ENCODE results near the gene ITFG1. TPM values are rescaled to one million over a fixed set of nuclear protein-coding genes. Genes with fewer than 3 reads are reported as not detected.

ITFG1 gene
- total RNA-seq, 2 experiments from 2014 or later, result 18.0 to 18.5 TPM

DNA sequence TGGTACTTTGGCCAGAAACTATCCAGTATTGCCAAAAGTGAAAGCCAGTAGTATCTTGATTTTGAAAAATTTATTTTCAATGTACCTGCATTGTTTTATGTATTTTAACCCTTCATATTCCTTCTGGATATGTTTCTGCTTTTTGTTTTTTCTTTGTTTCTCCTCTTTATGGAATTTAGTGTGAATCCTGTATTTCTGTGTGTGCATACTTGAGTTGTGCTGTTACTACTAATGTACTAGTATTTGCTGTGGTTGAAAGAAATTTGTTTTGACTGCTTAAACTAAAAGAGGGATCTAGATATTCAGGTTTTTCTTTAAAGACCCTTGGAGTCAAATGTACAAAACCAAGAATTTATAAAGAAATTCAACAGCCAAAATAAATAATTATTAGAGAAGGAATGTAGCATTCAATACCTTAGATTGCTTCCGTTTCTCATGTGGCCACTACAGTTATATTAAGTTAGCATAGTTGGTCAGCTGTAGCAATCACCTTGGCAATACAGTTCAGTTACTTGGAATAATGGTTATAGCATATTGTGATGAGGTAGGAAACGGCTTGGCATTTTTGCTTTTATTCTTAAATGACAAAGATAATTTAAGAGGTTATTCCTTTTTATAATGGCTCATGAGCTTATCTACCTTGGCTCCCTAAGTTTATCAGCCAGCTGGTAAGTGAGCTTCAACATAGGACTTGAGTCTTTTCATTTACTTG, 5.2 kb upstream of the ITFG1 start:
- Mint-ChIP-seq H3K4me1 (ENCODE audit: low read depth) (peaks cover 78% of the 10 kb centered on the region), H3K9me3 (no peaks in the 10 kb centered on the region), H3K27ac (no peak overlapping the region), H3K4me3 (no peak overlapping the region), H3K36me3 (ENCODE audit: low read depth) (peaks cover 42% of the 10 kb centered on the region), H3K27me3 (no peaks in the 10 kb centered on the region)
- Histone ChIP-seq H3K4me3 (ENCODE audit: low read length) (no peak overlapping the region), H3K27me3 (ENCODE audit: control insufficient read depth in 1 of 2, insufficient read depth in 2 of 2, low read length in 2 of 2) (no peaks in the 10 kb centered on the region), H3K4me1 (ENCODE audit: insufficient read depth, low read length) (peaks cover 12% of the 10 kb centered on the region), H3K27ac (ENCODE audit: low read depth in 1 of 2, low read length in 2 of 2) (no peak overlapping the region), H3K36me3 (ENCODE audit: insufficient read depth, low read length) (peaks cover 9% of the 10 kb centered on the region), H3K9me3 (ENCODE audit: control insufficient read depth in 1 of 2, insufficient read depth in 1 of 2, low read length in 2 of 2) (no peaks in the 10 kb centered on the region)
- ChIA-PET CTCF (interaction anchor here (0.8 kb wide), 1 partner anchor 692 kb away, joined by 3 read pairs; no protein-coding TSS in a partner anchor), POLR2A (no interaction called here)
- TF ChIP-seq, protein P1, sequence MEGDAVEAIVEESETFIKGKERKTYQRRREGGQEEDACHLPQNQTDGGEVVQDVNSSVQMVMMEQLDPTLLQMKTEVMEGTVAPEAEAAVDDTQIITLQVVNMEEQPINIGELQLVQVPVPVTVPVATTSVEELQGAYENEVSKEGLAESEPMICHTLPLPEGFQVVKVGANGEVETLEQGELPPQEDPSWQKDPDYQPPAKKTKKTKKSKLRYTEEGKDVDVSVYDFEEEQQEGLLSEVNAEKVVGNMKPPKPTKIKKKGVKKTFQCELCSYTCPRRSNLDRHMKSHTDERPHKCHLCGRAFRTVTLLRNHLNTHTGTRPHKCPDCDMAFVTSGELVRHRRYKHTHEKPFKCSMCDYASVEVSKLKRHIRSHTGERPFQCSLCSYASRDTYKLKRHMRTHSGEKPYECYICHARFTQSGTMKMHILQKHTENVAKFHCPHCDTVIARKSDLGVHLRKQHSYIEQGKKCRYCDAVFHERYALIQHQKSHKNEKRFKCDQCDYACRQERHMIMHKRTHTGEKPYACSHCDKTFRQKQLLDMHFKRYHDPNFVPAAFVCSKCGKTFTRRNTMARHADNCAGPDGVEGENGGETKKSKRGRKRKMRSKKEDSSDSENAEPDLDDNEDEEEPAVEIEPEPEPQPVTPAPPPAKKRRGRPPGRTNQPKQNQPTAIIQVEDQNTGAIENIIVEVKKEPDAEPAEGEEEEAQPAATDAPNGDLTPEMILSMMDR (IDR thresholded peaks at IDR 0.05), result no peak
- intact Hi-C loops (cut with DNase I, micrococcal nuclease), result loop anchor here in 1 of 2 experiments (10.0 kb wide), 3 partner anchors 779 to 1139 kb away; partner anchors contain the start of genes ABCC11, LONP2 and SIAH1
- no peak for ATAC-seq (ENCODE audit: poor library complexity)
- DNase-seq, result no peak

DNA sequence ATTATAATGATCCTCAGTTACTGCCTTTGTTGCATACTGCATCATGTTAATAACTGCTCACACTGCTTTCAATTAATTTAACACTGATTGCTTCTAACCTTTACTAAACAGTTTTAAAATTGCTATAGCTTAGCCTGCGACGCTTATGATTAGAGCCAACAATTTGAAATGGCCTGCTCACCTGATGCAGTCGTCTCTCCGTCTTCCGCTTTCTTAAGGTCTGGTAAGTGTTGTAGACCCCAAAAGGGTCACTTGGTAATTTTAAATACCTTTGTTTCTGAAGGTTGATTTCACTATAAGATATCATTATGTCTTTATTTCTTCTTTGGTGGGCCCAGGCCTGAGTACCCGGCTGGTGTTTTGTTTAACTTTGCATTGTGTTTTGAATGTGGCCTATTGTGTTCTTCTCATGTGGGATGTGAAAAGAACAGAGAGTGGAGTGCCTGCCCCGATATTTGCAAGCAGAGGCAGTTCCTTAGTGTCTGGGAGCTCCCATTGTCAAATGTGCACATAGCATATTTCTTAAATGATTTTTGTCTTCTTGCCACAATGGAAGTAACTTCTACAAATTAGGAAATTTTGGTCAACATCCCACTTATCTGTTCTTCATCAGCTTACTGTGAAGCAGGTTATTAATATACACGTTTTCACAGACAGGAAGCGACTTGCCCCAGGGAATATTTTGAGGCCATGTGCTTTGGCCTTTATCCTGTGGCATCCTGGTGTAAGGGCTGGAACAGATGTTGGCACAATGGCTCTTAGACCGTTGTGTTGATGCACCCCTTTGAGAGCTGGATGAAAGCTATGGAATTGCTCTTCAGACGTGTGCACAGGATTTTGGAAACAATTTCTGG, 3.1 kb upstream of the ITFG1 start:
- no peaks in the 10 kb centered on the region for H3K27me3 ChIP-seq (ENCODE audit: control insufficient read depth in 1 of 2, insufficient read depth in 2 of 2, low read length in 2 of 2)
- peaks cover 51% of the 10 kb centered on the region for H3K36me3 Mint-ChIP-seq (ENCODE audit: low read depth)
- H3K4me1 Mint-ChIP-seq (ENCODE audit: low read depth), result peaks cover 84% of the 10 kb centered on the region
- CTCF ChIA-PET, result interaction anchor here (0.9 kb wide), 1 partner anchor 13 kb away, joined by 3 read pairs; no protein-coding TSS in a partner anchor
- H3K27me3 Mint-ChIP-seq, result no peaks in the 10 kb centered on the region
- DNase-seq (no peak), ATAC-seq (ENCODE audit: poor library complexity) (no peak)
- H3K27ac Mint-ChIP-seq, result peak overlapping the region; percentile 4
- H3K4me1 ChIP-seq (ENCODE audit: insufficient read depth, low read length), result peaks cover 26% of the 10 kb centered on the region
- H3K9me3 Mint-ChIP-seq, result no peaks in the 10 kb centered on the region
- H3K4me3 ChIP-seq (ENCODE audit: low read length), result no peak overlapping the region
- TF ChIP-seq, protein P1 (IDR thresholded peaks at IDR 0.05), result no peak
- POLR2A ChIA-PET, result no interaction called here
- peak overlapping the region; percentile 69 for H3K4me3 Mint-ChIP-seq
- H3K27ac ChIP-seq (ENCODE audit: low read depth in 1 of 2, low read length in 2 of 2), result no peak overlapping the region
- H3K36me3 ChIP-seq (ENCODE audit: insufficient read depth, low read length), result peaks cover 9% of the 10 kb centered on the region
- intact Hi-C loops (cut with DNase I, micrococcal nuclease), result loop anchor here in 1 of 2 experiments (5.0 to 10.0 kb wide), 7 partner anchors 322 to 1141 kb away; partner anchors contain the start of genes ABCC11, LONP2, NETO2 and ORC6
- H3K9me3 ChIP-seq (ENCODE audit: control insufficient read depth in 1 of 2, insufficient read depth in 1 of 2, low read length in 2 of 2), result no peaks in the 10 kb centered on the region

DNA sequence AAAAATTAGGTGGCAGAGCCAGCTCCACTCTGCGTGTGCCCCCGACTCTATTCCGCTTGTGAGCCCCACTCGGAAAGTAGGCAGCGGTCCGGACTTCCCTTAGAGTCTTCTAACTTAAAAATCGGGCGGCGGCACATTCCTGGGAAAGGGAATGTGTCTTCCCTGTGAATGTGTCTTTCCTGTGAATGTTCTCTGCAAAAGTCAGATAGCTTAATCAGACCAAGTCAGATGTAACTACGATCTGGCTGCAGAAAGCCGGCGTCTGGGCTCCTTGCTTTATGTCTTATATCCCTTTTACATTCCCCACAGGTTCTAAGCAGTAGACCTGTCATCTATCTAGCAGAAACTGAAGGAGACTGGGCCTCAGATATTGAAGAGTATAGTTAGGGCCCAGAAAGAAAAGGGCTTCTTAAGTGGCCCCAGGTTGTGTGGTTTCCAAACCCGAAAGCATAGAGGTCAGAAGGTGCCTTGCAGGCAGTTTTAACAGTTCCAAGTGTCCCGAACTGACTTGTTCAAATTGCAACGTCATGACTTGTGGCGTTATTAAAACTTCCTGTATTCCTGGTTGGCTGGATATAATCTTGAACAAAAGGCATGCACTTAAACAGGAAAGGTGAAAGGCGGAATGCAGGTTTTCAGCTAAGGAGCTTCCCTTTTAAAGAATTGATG, 869 bp upstream of the ITFG1 start:
- no peaks in the 10 kb centered on the region for H3K9me3 ChIP-seq (ENCODE audit: control insufficient read depth in 1 of 2, insufficient read depth in 1 of 2, low read length in 2 of 2)
- Mint-ChIP-seq H3K27me3 (no peaks in the 10 kb centered on the region), H3K27ac (peak overlapping the region; percentile 87), H3K9me3 (no peaks in the 10 kb centered on the region), H3K4me1 (ENCODE audit: low read depth) (peaks cover 78% of the 10 kb centered on the region), H3K4me3 (peak overlapping the region; percentile 89), H3K36me3 (ENCODE audit: low read depth) (peaks cover 54% of the 10 kb centered on the region)
- no peaks in the 10 kb centered on the region for H3K27me3 ChIP-seq (ENCODE audit: control insufficient read depth in 1 of 2, insufficient read depth in 2 of 2, low read length in 2 of 2)
- DNase-seq, result peak in 4 of 14 experiments; percentile 21 to 45 (median 34)
- peaks cover 26% of the 10 kb centered on the region for H3K4me1 ChIP-seq (ENCODE audit: insufficient read depth, low read length)
- TF ChIP-seq, protein P1 (IDR thresholded peaks at IDR 0.05), result no peak
- no peak for ATAC-seq (ENCODE audit: poor library complexity)
- POLR2A ChIA-PET, result interaction anchor here (0.8 to 2.0 kb wide), 12 partner anchors 11 to 924 kb away, joined by 3 to 27 read pairs (median 3); partner anchors contain the start of genes DNAJA2, NETO2 and SIAH1
- H3K36me3 ChIP-seq (ENCODE audit: insufficient read depth, low read length), result peaks cover 14% of the 10 kb centered on the region
- peak overlapping the region; percentile 79 for H3K4me3 ChIP-seq (ENCODE audit: low read length)
- H3K27ac ChIP-seq (ENCODE audit: low read depth in 1 of 2, low read length in 2 of 2), result peak overlapping the region; percentile 87 to 93
- CTCF ChIA-PET, result interaction anchor here (0.9 to 2.1 kb wide), 3 partner anchors 11 to 424 kb away, joined by 3 to 6 read pairs (median 3); no protein-coding TSS in a partner anchor
- intact Hi-C loops (cut with DNase I, micrococcal nuclease), result loop anchor here (1.0 to 10.0 kb wide), 8 partner anchors 319 to 1143 kb away; partner anchors contain the start of genes ABCC11 (in 1 of the 2), C16orf87 (in 1 of the 2), LONP2 (in 1 of the 2) and NETO2 (in 1 of the 2)

Data from CD4-positive, alpha-beta T cell (primary cell).